Endothelial cell of umbilical vein (primary cell): Measurements from ENCODE around the gene NUDT5. TPM values are rescaled to one million over a fixed set of nuclear protein-coding genes. Genes with fewer than 3 reads are reported as not detected.

Experiments used
- BruUV-seq: library from RNA; stranded (reverse); fragments of 400-500 nt; replicated peaks from 2 replicates; lab custom pipeline; 2021; lab: Mats Ljungman, UMichigan
- CTCF ChIA-PET: fragments of 300-600, 350-600 bp; sonication (Branson Sonifier 250); formaldehyde crosslinking; loops from one replicate; lab custom pipeline; 2021; ENCODE audit warnings: antibody characterized with exemption, inconsistent platforms; lab: Charles Lee
- POLR2A ChIA-PET: fragments of 300-600, 350-600 bp; sonication (Branson Sonifier 250); formaldehyde crosslinking; loops from one replicate; lab custom pipeline; 2021; ENCODE audit warnings: antibody characterized with exemption, inconsistent platforms; lab: Charles Lee
- DNase-seq: peaks from one replicate; pipeline ENCODE4 v3.0.0-alpha.2; 2011; ENCODE audit warnings: low read depth, low spot score
- FAIRE-seq: peaks from 2 replicates; lab custom pipeline; 2011; peaks lifted over from hg19 to GRCh38; lab: Jason Lieb, UNC
- H2AFZ ChIP-seq: 2 replicates; pipeline ENCODE4 v1.6.0; 2012; ENCODE audit warnings: low read depth, low read length, control low read depth, inconsistent platforms
- H3K27ac ChIP-seq: 2 replicates; pipeline ENCODE4 v1.5.1; 2011; ENCODE audit warnings: low read depth, mild to moderate bottlenecking, control low read depth, low read length, moderate library complexity; ENCODE audit not compliant: insufficient read depth
- H3K27me3 ChIP-seq, 2 experiments: 2 replicates each; pipeline versions ENCODE4 v1.6.0 to v1.6.1; 2011; ENCODE audit warnings: low read length in 2 of 2, mixed read lengths in 1 of 2; ENCODE audit not compliant: control insufficient read depth in 2 of 2, insufficient read depth in 2 of 2
- H3K36me3 ChIP-seq, 2 experiments: 2 replicates in 1 of 2; 3 replicates in 1 of 2; pipeline ENCODE4 v1.5.1; 2011; ENCODE audit warnings: low read length in 2 of 2, mild to moderate bottlenecking in 1 of 2, moderate library complexity in 1 of 2; ENCODE audit not compliant: control insufficient read depth in 2 of 2, insufficient read depth in 2 of 2; ENCODE audit errors: extremely low read depth in 1 of 2
- H3K4me1 ChIP-seq: 3 replicates; pipeline ENCODE4 v1.5.1; 2011; ENCODE audit warnings: mild to moderate bottlenecking, low read length; ENCODE audit not compliant: control insufficient read depth, insufficient read depth; ENCODE audit errors: extremely low read depth
- H3K4me2 ChIP-seq: 2 replicates; pipeline ENCODE4 v1.6.1; 2011; ENCODE audit warnings: low read length, control low read depth, mixed read lengths; ENCODE audit not compliant: insufficient read depth
- H3K4me3 ChIP-seq, 3 experiments: fragments of 200-600 bp in 1 of 3; sonication (generic), shearing (Covaris generic) in 1 of 3; replicated peaks in 1 of 3; 2 replicates each; pipeline ENCODE4 v1.5.1; 2011 to 2016; ENCODE audit warnings: control low read depth in 3 of 3, low read length in 3 of 3, mild to moderate bottlenecking in 2 of 3, inconsistent platforms in 1 of 3, low read depth in 1 of 3, moderate library complexity in 1 of 3; ENCODE audit not compliant: insufficient read depth in 1 of 3
- H3K79me2 ChIP-seq: 2 replicates; pipeline ENCODE4 v1.6.0; 2012; ENCODE audit warnings: low read length, inconsistent platforms; ENCODE audit not compliant: control insufficient read depth, insufficient read depth
- H3K9ac ChIP-seq: replicated peaks from 2 replicates; pipeline ENCODE3; 2011; ENCODE audit warnings: low read length, control low read depth; ENCODE audit not compliant: insufficient read depth; ENCODE audit errors: extremely low read depth
- H3K9me1 ChIP-seq: replicated peaks from 3 replicates; pipeline ENCODE4 v1.6.0; 2011; ENCODE audit warnings: mild to moderate bottlenecking, low read length; ENCODE audit not compliant: control insufficient read depth, insufficient read depth; ENCODE audit errors: extremely low read depth
- H3K9me3 ChIP-seq: replicated peaks from 2 replicates; pipeline ENCODE4 v1.5.1; 2012; ENCODE audit warnings: low read length, inconsistent platforms; ENCODE audit not compliant: control insufficient read depth, insufficient read depth
- H4K20me1 ChIP-seq: replicated peaks from 2 replicates; pipeline ENCODE3; 2011; ENCODE audit warnings: mild to moderate bottlenecking, low read length; ENCODE audit not compliant: control insufficient read depth, insufficient read depth; ENCODE audit errors: extremely low read depth
- CTCF ChIP-seq, 2 donors: IDR thresholded peaks; 1 replicate in 1 of 2; 2 replicates in 1 of 2; pipeline ENCODE4 v1.5.1; 2011; ENCODE audit warnings: low read length in 2 of 2, mild to moderate bottlenecking in 2 of 2, moderate library complexity in 2 of 2, control low read depth in 1 of 2, inconsistent platforms in 1 of 2, low read depth in 1 of 2; ENCODE audit not compliant: insufficient read depth in 1 of 2; ENCODE audit errors: extremely low read depth in 1 of 2
- EZH2 ChIP-seq: IDR thresholded peaks from 2 replicates; pipeline ENCODE4 v1.6.1; 2012; ENCODE audit warnings: borderline replicate concordance, low read depth, mild to moderate bottlenecking, moderate library complexity, low read length, inconsistent platforms; ENCODE audit not compliant: severe bottlenecking
- FOS ChIP-seq: IDR thresholded peaks from 2 replicates; pipeline ENCODE4 v1.6.1; 2011; ENCODE audit warnings: mild to moderate bottlenecking, low read length, moderate library complexity, borderline replicate concordance; ENCODE audit not compliant: insufficient read depth
- GATA2 ChIP-seq: IDR thresholded peaks from 2 replicates; pipeline ENCODE4 v1.7.0; 2011; ENCODE audit warnings: low read depth, mild to moderate bottlenecking, moderate library complexity, mixed read lengths, low read length; ENCODE audit not compliant: insufficient read length, insufficient read depth
- JUN ChIP-seq: IDR thresholded peaks from 2 replicates; pipeline ENCODE4 v1.6.1; 2011; ENCODE audit warnings: borderline replicate concordance, low read depth; ENCODE audit not compliant: insufficient read length, insufficient read depth
- MYC ChIP-seq: IDR thresholded peaks from one replicate; pipeline ENCODE4 v1.6.1; 2011; ENCODE audit warnings: mild to moderate bottlenecking, low read depth, low read length
- POLR2A ChIP-seq: IDR thresholded peaks from 2 replicates; pipeline ENCODE4 v1.6.1; 2012; ENCODE audit warnings: low read depth, mild to moderate bottlenecking, control low read depth, low read length
- POLR2AphosphoS5 ChIP-seq: IDR thresholded peaks from 2 replicates; pipeline ENCODE4 v1.6.1; 2012; ENCODE audit warnings: low read depth, mild to moderate bottlenecking, control low read depth, low read length, moderate library complexity; ENCODE audit not compliant: insufficient read depth
- dilution Hi-C: fragments of 300-500 bp; cut with MboI; formaldehyde crosslinking; loops from one replicate; pipeline ENCODE4 v1.15.0; 2019; ENCODE audit warnings: low sequenced_read_pairs; ENCODE audit not compliant: extremely low pct_ligation_motif_present
- intact Hi-C: fragments of 100-400 bp; cut with micrococcal nuclease; formaldehyde crosslinking; loops from one replicate; pipeline ENCODE4 v1.10.0; 2022
- polyA plus RNA-seq, 4 experiments: library from polyadenylated mRNA; depleted of rRNA in 3 of 4; stranded (reverse) in 3 of 4; unstranded in 1 of 4; fragments of >200 nt; gene quantifications; 2 replicates each; pipeline versions ENCODE4 v1.2.1 to v1.2.3, GENCODE V29; 2011 to 2012; ENCODE audit warnings: missing spikeins in 1 of 4
- total RNA-seq: library from RNA; stranded (reverse); gene quantifications from 2 replicates; pipeline ENCODE4 v1.2.3, GENCODE V29; 2021
- TF ChIP-seq, protein P1 (sequence below): IDR thresholded peaks from 2 replicates; pipeline ENCODE4 v1.6.1; 2011; ENCODE audit not compliant: insufficient read depth, insufficient read length

The NUDT5 gene
- total and polyA plus RNA-seq, 2 donors (not counting 3 experiments of a cell fraction or from before 2014, with no cell fraction given), result 81.8 to 87.8 TPM

- Histone ChIP-seq H3K9me3 (no peaks in the 10 kb centered on the region), H3K9ac (no peak overlapping the region), H3K36me3 (no peaks in the 10 kb centered on the region), H3K27ac (no peak overlapping the region), H3K4me3 (no peak overlapping the region), H3K27me3 (no peaks in the 10 kb centered on the region), H3K79me2 (peaks cover 72% of the 10 kb centered on the region), H4K20me1 (no peaks in the 10 kb centered on the region), H3K4me2 (no peak overlapping the region), H3K4me1 (peaks cover 20% of the 10 kb centered on the region), H2AFZ (no peak overlapping the region), H3K9me1 (no peaks in the 10 kb centered on the region)
- no TSS peak for BruUV-seq
- ChIA-PET CTCF (interaction anchor here (1.2 kb wide), 1 partner anchor 23 kb away, joined by 4 read pairs; no protein-coding TSS in a partner anchor), POLR2A (no interaction called here)
- dilution Hi-C loops (no loop called here), intact Hi-C loops (loop anchor here (10.0 kb wide), 1 partner anchor 397 kb away; no protein-coding TSS in a partner anchor)
- TF ChIP-seq EZH2 (no peak), POLR2AphosphoS5 (no peak), MYC (no peak)
- peak; percentile 11 for DNase-seq
- FAIRE-seq, result no peak
Observed at GRCh38 chr10:12191715-12192114, 4.0 kb downstream of the NUDT5 start.

DNA sequence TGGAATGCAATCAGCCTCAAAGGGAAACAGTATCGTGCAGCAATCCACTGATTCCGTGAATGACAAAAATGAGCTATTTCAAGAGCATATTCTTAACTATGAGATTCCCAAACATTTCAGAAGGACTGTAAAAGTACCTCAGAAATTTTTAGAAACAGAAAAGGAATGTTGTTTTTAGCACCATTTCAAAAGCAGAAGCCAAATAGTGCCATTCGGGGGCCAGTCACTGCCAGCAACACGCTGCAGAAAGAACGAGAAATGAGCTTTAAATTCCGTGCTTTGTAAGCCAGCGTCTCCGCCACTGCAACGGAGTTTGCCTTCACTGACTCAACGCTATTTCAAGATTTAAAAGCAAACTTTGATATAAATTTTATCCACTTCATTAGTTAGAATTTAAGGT lies 6.3 kb downstream of the NUDT5 start:
- Histone ChIP-seq H3K4me2 (no peak overlapping the region), H3K9me3 (no peaks in the 10 kb centered on the region), H3K36me3 (peaks cover 0 to 8% of the 10 kb centered on the region in 2 experiments), H3K27ac (no peak overlapping the region), H3K9ac (no peak overlapping the region), H3K4me3 (no peak overlapping the region), H3K9me1 (no peaks in the 10 kb centered on the region), H3K4me1 (peaks cover 29% of the 10 kb centered on the region), H3K27me3 (no peaks in the 10 kb centered on the region), H2AFZ (no peak overlapping the region), H3K79me2 (peaks cover 53% of the 10 kb centered on the region), H4K20me1 (no peaks in the 10 kb centered on the region)
- FAIRE-seq (no peak), DNase-seq (no peak)
- dilution Hi-C loops, result no loop called here
- ChIA-PET CTCF (no interaction called here), POLR2A (interaction anchor here (0.7 kb wide), 1 partner anchor 315 kb away, joined by 3 read pairs; no protein-coding TSS in a partner anchor)
- intact Hi-C loops, result no loop called here
- no TSS peak for BruUV-seq
- no peak for TF ChIP-seq EZH2
- TF ChIP-seq MYC, result no peak
- TF ChIP-seq FOS, result no peak
- no peak for TF ChIP-seq POLR2A
- no peak for TF ChIP-seq JUN
- TF ChIP-seq CTCF (IDR thresholded peaks at IDR 0.05; ENCODE audit: extremely low read depth in 1 of 2, insufficient read depth in 1 of 2, low read depth in 1 of 2, low read length in 2 of 2), result no peak
- no peak for TF ChIP-seq GATA2
- TF ChIP-seq, protein P1, sequence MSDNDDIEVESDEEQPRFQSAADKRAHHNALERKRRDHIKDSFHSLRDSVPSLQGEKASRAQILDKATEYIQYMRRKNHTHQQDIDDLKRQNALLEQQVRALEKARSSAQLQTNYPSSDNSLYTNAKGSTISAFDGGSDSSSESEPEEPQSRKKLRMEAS, result no peak
- TF ChIP-seq POLR2AphosphoS5, result no peak
